C4-2B (cell line): Measurements from ENCODE around the gene CDK7.

Experiments
- ZFX ChIP-seq: fragments of 450-650 bp; IDR thresholded peaks from 2 replicates; pipeline ENCODE4 v1.6.1; 2017
- TF ChIP-seq, protein P1 (sequence below): fragments of 450-650 bp; conservative IDR thresholded peaks from 2 replicates; pipeline ENCODE4 v1.5.1; 2017; ENCODE audit warnings: mild to moderate bottlenecking

DNA sequence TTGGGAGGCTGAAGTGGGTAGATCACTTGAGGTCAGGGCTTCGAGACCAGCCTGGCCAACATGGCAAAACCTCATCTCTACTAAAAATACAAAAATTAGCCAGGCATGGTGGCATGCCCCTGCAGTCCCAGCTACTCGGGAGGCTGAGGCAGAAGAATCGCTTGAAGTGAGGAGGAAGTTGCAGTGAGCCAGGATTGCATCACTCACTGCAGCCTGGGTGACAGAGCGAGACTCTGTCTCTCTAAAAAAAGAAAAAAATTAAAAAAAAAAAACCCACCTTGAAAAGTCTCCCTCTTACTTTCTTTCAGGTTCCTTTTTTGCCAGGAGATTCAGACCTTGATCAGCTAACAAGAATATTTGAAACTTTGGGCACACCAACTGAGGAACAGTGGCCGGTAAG lies 34.2 kb downstream of the CDK7 start:
- TF ChIP-seq, protein P1, sequence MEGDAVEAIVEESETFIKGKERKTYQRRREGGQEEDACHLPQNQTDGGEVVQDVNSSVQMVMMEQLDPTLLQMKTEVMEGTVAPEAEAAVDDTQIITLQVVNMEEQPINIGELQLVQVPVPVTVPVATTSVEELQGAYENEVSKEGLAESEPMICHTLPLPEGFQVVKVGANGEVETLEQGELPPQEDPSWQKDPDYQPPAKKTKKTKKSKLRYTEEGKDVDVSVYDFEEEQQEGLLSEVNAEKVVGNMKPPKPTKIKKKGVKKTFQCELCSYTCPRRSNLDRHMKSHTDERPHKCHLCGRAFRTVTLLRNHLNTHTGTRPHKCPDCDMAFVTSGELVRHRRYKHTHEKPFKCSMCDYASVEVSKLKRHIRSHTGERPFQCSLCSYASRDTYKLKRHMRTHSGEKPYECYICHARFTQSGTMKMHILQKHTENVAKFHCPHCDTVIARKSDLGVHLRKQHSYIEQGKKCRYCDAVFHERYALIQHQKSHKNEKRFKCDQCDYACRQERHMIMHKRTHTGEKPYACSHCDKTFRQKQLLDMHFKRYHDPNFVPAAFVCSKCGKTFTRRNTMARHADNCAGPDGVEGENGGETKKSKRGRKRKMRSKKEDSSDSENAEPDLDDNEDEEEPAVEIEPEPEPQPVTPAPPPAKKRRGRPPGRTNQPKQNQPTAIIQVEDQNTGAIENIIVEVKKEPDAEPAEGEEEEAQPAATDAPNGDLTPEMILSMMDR, result no peak
- TF ChIP-seq ZFX, result no peak
